T-cell (primary cell): ENCODE measurements around the gene MCCC1. TPM values are rescaled to one million over a fixed set of nuclear protein-coding genes. Genes with fewer than 3 reads are reported as not detected.

ENCODE experiments used
- ATAC-seq, 4 experiments: fragments of 200-7000 bp in 3 of 4; fragments of 150-1000 bp in 1 of 4; cut with Tn5 transposase; replicated peaks in 1 of 4; 1 replicate in 3 of 4; 2 replicates in 1 of 4; pipeline ENCODE4 v1.10.0; 2021; ENCODE audit warnings: moderate library complexity in 3 of 4, mild to moderate bottlenecking in 2 of 4, moderate number of reproducible peaks in 1 of 4
- CTCF ChIA-PET, 2 donors: fragments of 300-600 bp; sonication (Branson Sonifier 250); formaldehyde crosslinking; loops; one replicate each; lab custom pipeline; 2022; ENCODE audit warnings: antibody characterized with exemption in 2 of 2; lab: Charles Lee
- POLR2A ChIA-PET, 2 donors: fragments of 300-600 bp; sonication (Branson Sonifier 250); formaldehyde crosslinking; loops; one replicate each; lab custom pipeline; 2022; ENCODE audit warnings: antibody characterized with exemption in 2 of 2; lab: Charles Lee
- DNase-seq, 35 experiments: peaks; one replicate each; pipeline versions ENCODE4 v3.0.0 to v3.0.0-alpha.2; 2013 to 2023
- H3K27ac ChIP-seq: one replicate; pipeline ENCODE4 v1.5.1; 2013; ENCODE audit warnings: low read length
- H3K27me3 ChIP-seq, 2 experiments: replicated peaks in 1 of 2; 1 replicate in 1 of 2; 2 replicates in 1 of 2; pipeline versions ENCODE4 v1.6.1 to v1.7.0; 2013; ENCODE audit warnings: low read length in 1 of 2, mixed read lengths in 1 of 2; ENCODE audit not compliant: control insufficient read depth in 2 of 2, insufficient read depth in 2 of 2; ENCODE audit errors: extremely low read depth in 1 of 2
- H3K36me3 ChIP-seq, 2 donors: 1 replicate in 1 of 2; 2 replicates in 1 of 2; pipeline versions ENCODE4 v1.6.1 to v1.7.0; 2013; ENCODE audit warnings: low read length in 1 of 2; ENCODE audit not compliant: control insufficient read depth in 2 of 2, insufficient read depth in 1 of 2; ENCODE audit errors: extremely low read depth in 1 of 2
- H3K4me1 ChIP-seq, 2 experiments: 1 replicate in 1 of 2; 2 replicates in 1 of 2; pipeline versions ENCODE4 v1.6.1 to v1.7.0; 2013; ENCODE audit warnings: low read length in 2 of 2, mixed read lengths in 1 of 2; ENCODE audit not compliant: insufficient read depth in 2 of 2, control insufficient read depth in 1 of 2; ENCODE audit errors: extremely low read depth in 1 of 2
- H3K4me3 ChIP-seq, 2 donors: 1 replicate in 1 of 2; 2 replicates in 1 of 2; pipeline versions ENCODE4 v1.5.1 to v1.7.0; 2013; ENCODE audit warnings: mild to moderate bottlenecking in 2 of 2, low read length in 1 of 2, moderate library complexity in 1 of 2; ENCODE audit not compliant: control insufficient read depth in 1 of 2; ENCODE audit errors: extremely low read depth in 1 of 2
- H3K9me3 ChIP-seq: 2 replicates; pipeline ENCODE4 v1.7.0; 2013
- H3K27ac Mint-ChIP-seq, 2 donors: one replicate each; pipeline ENCODE4 v1.8.0; 2020 to 2021; ENCODE audit warnings: mild to moderate bottlenecking in 2 of 2, mixed read lengths in 2 of 2
- H3K27me3 Mint-ChIP-seq, 2 donors: one replicate each; pipeline ENCODE4 v1.8.0; 2021 to 2022; ENCODE audit warnings: mixed read lengths in 2 of 2
- H3K36me3 Mint-ChIP-seq: one replicate; pipeline ENCODE4 v1.8.0; 2021; ENCODE audit warnings: mixed read lengths
- H3K4me1 Mint-ChIP-seq, 3 donors: one replicate each; pipeline ENCODE4 v1.8.0; 2020 to 2022; ENCODE audit warnings: mixed read lengths in 3 of 3, mild to moderate bottlenecking in 1 of 3
- H3K4me3 Mint-ChIP-seq, 3 donors: one replicate each; pipeline ENCODE4 v1.8.0; 2020 to 2022; ENCODE audit warnings: mild to moderate bottlenecking in 3 of 3, mixed read lengths in 3 of 3, moderate library complexity in 3 of 3
- H3K9me3 Mint-ChIP-seq, 3 donors: one replicate each; pipeline ENCODE4 v1.8.0; 2020 to 2022; ENCODE audit warnings: mixed read lengths in 3 of 3
- WGBS: methylation state at CpG from one replicate; pipeline ENCODE4 v1.1.5; 2013; ENCODE audit warnings: missing lambda C conversion rate; ENCODE audit not compliant: insufficient coverage; 5-methylcytosine and 5-hydroxymethylcytosine counted together
- total RNA-seq, 35 experiments: library from RNA in 6 of 35; stranded (reverse) in 6 of 35; fragments of 120-200 nt in 1 of 35; gene quantifications; one replicate each; pipeline versions ENCODE4 v1.2.1 to v1.2.4 and lab custom pipeline; 2013 to 2026

The MCCC1 gene
- total RNA-seq, 5 donors from 2014 or later (not counting 1 experiment from before 2014, with no cell fraction given): 18.1 to 33.1 (median 26.0) TPM

GRCh38 chr3:183082355-183082915 is 16.9 kb downstream of the MCCC1 start:
- ChIA-PET POLR2A (no interaction called here), CTCF (no interaction called here)
- Mint-ChIP-seq H3K27ac (no peak overlapping the region), H3K27me3 (no peaks in the 10 kb centered on the region), H3K36me3 (peaks cover 83% of the 10 kb centered on the region), H3K4me1 (peaks cover 1 to 4% (median 4%) of the 10 kb centered on the region in 3 donors), H3K4me3 (no peak overlapping the region), H3K9me3 (no peaks in the 10 kb centered on the region)
- Histone ChIP-seq H3K36me3 (peaks cover 17 to 53% of the 10 kb centered on the region in 2 donors), H3K9me3 (no peaks in the 10 kb centered on the region), H3K4me3 (no peak overlapping the region), H3K4me1 (no peaks in the 10 kb centered on the region), H3K27ac (no peak overlapping the region), H3K27me3 (no peaks in the 10 kb centered on the region)
- ATAC-seq (no peak), DNase-seq (no peak)
- whole genome bisulfite sequencing: 98% methylated on average over 6 of the region's 9 CpGs

- H3K27me3 Mint-ChIP-seq: no peaks in the 10 kb centered on the region
- H3K9me3 Mint-ChIP-seq: no peaks in the 10 kb centered on the region
- H3K27ac Mint-ChIP-seq: no peak overlapping the region
- ChIA-PET POLR2A (no interaction called here), CTCF (no interaction called here)
- peaks cover 0 to 1% (median 1%) of the 10 kb centered on the region in 3 donors for H3K4me1 Mint-ChIP-seq
- peaks cover 3% of the 10 kb centered on the region for H3K9me3 ChIP-seq
- no peak overlapping the region for H3K4me3 Mint-ChIP-seq
- H3K36me3 Mint-ChIP-seq: peaks cover 84% of the 10 kb centered on the region
- peaks cover 17 to 47% of the 10 kb centered on the region in 2 donors for H3K36me3 ChIP-seq
- H3K27ac ChIP-seq: no peak overlapping the region
- no peak overlapping the region for H3K4me3 ChIP-seq
- WGBS: 100% methylated on average over 4 of the region's 6 CpGs
- ATAC-seq (no peak), DNase-seq (no peak)
- H3K4me1 ChIP-seq: no peaks in the 10 kb centered on the region
- no peaks in the 10 kb centered on the region for H3K27me3 ChIP-seq
Observed at GRCh38 chr3:183081459-183082183, 17.7 kb downstream of the MCCC1 start.

- peaks cover 82% of the 10 kb centered on the region for H3K36me3 Mint-ChIP-seq
- no peaks in the 10 kb centered on the region for H3K27me3 ChIP-seq
- H3K4me1 Mint-ChIP-seq: peaks cover 0 to 1% (median 1%) of the 10 kb centered on the region in 3 donors
- DNase-seq (no peak), ATAC-seq (no peak)
- no peak overlapping the region for H3K27ac ChIP-seq
- ChIA-PET CTCF (no interaction called here), POLR2A (no interaction called here)
- H3K36me3 ChIP-seq: peaks cover 12 to 40% of the 10 kb centered on the region in 2 donors
- no peak overlapping the region for H3K27ac Mint-ChIP-seq
- H3K4me3 Mint-ChIP-seq: no peak overlapping the region
- no peaks in the 10 kb centered on the region for H3K27me3 Mint-ChIP-seq
- H3K4me1 ChIP-seq: no peaks in the 10 kb centered on the region
- WGBS: no CpG with 5 or more reads among the region's 3 CpGs
- peaks cover 7% of the 10 kb centered on the region for H3K9me3 ChIP-seq
- no peaks in the 10 kb centered on the region for H3K9me3 Mint-ChIP-seq
- H3K4me3 ChIP-seq: no peak overlapping the region
Observed at GRCh38 chr3:183080628-183081027, 18.7 kb downstream of the MCCC1 start.

GRCh38 chr3:183074881-183075280 is 24.4 kb downstream of the MCCC1 start:
- H3K4me3 Mint-ChIP-seq: no peak overlapping the region
- no peak overlapping the region for H3K4me3 ChIP-seq
- no peak overlapping the region for H3K27ac Mint-ChIP-seq
- peaks cover 0 to 2% (median 0%) of the 10 kb centered on the region in 3 donors for H3K4me1 Mint-ChIP-seq
- no peaks in the 10 kb centered on the region for H3K9me3 Mint-ChIP-seq
- WGBS: no CpG with 5 or more reads among the region's 2 CpGs
- ATAC-seq: no peak
- H3K36me3 Mint-ChIP-seq: peaks cover 76% of the 10 kb centered on the region
- no peaks in the 10 kb centered on the region for H3K4me1 ChIP-seq
- no peak overlapping the region for H3K27ac ChIP-seq
- H3K9me3 ChIP-seq: peaks cover 7% of the 10 kb centered on the region
- no peaks in the 10 kb centered on the region for H3K27me3 ChIP-seq
- no peak for DNase-seq
- peaks cover 1 to 20% of the 10 kb centered on the region in 2 donors for H3K36me3 ChIP-seq
- POLR2A ChIA-PET: no interaction called here
- no peaks in the 10 kb centered on the region for H3K27me3 Mint-ChIP-seq
- CTCF ChIA-PET: interaction anchor here in 1 of 2 donors (0.6 kb wide), 1 partner anchor 145 kb away, joined by 3 read pairs; no protein-coding TSS in a partner anchor

GRCh38 chr3:183074261-183074660 is 25.0 kb downstream of the MCCC1 start:
- no CpG with 5 or more reads among the region's 3 CpGs for WGBS
- no peaks in the 10 kb centered on the region for H3K27me3 Mint-ChIP-seq
- ChIA-PET POLR2A (no interaction called here), CTCF (no interaction called here)
- DNase-seq: no peak
- no peak overlapping the region for H3K4me3 Mint-ChIP-seq
- Histone ChIP-seq H3K9me3 (peaks cover 7% of the 10 kb centered on the region), H3K4me3 (no peak overlapping the region), H3K27me3 (no peaks in the 10 kb centered on the region), H3K36me3 (peaks cover 0 to 19% of the 10 kb centered on the region in 2 donors), H3K4me1 (no peaks in the 10 kb centered on the region), H3K27ac (no peak overlapping the region)
- H3K9me3 Mint-ChIP-seq: no peaks in the 10 kb centered on the region
- ATAC-seq: no peak
- peaks cover 69% of the 10 kb centered on the region for H3K36me3 Mint-ChIP-seq
- peaks cover 0 to 2% (median 0%) of the 10 kb centered on the region in 3 donors for H3K4me1 Mint-ChIP-seq
- H3K27ac Mint-ChIP-seq: no peak overlapping the region

GRCh38 chr3:183073839-183074238 is 25.5 kb downstream of the MCCC1 start:
- peaks cover 65% of the 10 kb centered on the region for H3K36me3 Mint-ChIP-seq
- H3K27me3 Mint-ChIP-seq: no peaks in the 10 kb centered on the region
- H3K4me1 Mint-ChIP-seq: peaks cover 0 to 2% (median 0%) of the 10 kb centered on the region in 3 donors
- no peaks in the 10 kb centered on the region for H3K27me3 ChIP-seq
- 67% methylated on average over 1 of the region's 5 CpGs for WGBS
- H3K4me3 ChIP-seq: no peak overlapping the region
- ATAC-seq: no peak
- no peak for DNase-seq
- H3K9me3 ChIP-seq: peaks cover 7% of the 10 kb centered on the region
- H3K4me3 Mint-ChIP-seq: no peak overlapping the region
- no peak overlapping the region for H3K27ac ChIP-seq
- peaks cover 0 to 19% of the 10 kb centered on the region in 2 donors for H3K36me3 ChIP-seq
- H3K4me1 ChIP-seq: no peaks in the 10 kb centered on the region
- ChIA-PET CTCF (no interaction called here), POLR2A (no interaction called here)
- no peaks in the 10 kb centered on the region for H3K9me3 Mint-ChIP-seq
- H3K27ac Mint-ChIP-seq: no peak overlapping the region
